ENCODE results near the gene SON.
"Not testable (repeated sequence)": the region's sequence is repeated elsewhere in the genome, so short reads cannot be mapped to it uniquely, and the experiment has no call there.

Gene SON

DNA sequence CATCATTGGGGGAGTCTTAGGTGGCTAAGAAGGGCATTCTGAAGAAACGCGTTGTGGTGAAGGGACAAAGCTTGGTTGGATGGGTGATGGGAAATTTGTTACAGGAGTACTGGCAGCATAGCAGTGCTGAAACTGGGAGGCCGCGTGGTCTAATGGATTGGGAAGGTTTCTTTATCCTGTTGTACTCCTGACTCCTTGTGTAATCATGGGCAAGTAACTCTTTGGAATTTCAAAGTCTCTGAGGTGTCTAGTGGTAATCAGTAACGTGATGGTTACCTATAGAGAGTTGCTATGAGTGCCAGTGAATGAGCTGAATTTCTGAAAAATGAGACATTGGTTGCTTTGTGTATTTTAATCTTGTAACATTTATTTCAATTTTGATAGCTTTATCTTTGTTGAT is 27.2 kb downstream of the SON start:
- DNase-seq (ENCODE audit: low read depth), result no peak
- TF ChIP-seq, protein P1, sequence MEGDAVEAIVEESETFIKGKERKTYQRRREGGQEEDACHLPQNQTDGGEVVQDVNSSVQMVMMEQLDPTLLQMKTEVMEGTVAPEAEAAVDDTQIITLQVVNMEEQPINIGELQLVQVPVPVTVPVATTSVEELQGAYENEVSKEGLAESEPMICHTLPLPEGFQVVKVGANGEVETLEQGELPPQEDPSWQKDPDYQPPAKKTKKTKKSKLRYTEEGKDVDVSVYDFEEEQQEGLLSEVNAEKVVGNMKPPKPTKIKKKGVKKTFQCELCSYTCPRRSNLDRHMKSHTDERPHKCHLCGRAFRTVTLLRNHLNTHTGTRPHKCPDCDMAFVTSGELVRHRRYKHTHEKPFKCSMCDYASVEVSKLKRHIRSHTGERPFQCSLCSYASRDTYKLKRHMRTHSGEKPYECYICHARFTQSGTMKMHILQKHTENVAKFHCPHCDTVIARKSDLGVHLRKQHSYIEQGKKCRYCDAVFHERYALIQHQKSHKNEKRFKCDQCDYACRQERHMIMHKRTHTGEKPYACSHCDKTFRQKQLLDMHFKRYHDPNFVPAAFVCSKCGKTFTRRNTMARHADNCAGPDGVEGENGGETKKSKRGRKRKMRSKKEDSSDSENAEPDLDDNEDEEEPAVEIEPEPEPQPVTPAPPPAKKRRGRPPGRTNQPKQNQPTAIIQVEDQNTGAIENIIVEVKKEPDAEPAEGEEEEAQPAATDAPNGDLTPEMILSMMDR (IDR thresholded peaks at IDR 0.05; ENCODE audit: control insufficient read depth, extremely low read depth, insufficient read depth), result no peak
- H3K4me3 ChIP-seq (ENCODE audit: low read depth, low read length), result no peak overlapping the region

- DNase-seq (ENCODE audit: low read depth), result no peak
- TF ChIP-seq, protein P1 (IDR thresholded peaks at IDR 0.05; ENCODE audit: control insufficient read depth, extremely low read depth, insufficient read depth), result no peak
- no peak overlapping the region for H3K4me3 ChIP-seq (ENCODE audit: low read depth, low read length)
Measured at GRCh38 chr21:33572350-33572749, 29.5 kb downstream of the SON start.

- not testable (repeated sequence) for H3K4me3 ChIP-seq (ENCODE audit: low read depth, low read length)
- peak; percentile 61 for DNase-seq (ENCODE audit: low read depth)
Measured at GRCh38 chr21:33576741-33577141, 33.9 kb downstream of the SON start.

DNA sequence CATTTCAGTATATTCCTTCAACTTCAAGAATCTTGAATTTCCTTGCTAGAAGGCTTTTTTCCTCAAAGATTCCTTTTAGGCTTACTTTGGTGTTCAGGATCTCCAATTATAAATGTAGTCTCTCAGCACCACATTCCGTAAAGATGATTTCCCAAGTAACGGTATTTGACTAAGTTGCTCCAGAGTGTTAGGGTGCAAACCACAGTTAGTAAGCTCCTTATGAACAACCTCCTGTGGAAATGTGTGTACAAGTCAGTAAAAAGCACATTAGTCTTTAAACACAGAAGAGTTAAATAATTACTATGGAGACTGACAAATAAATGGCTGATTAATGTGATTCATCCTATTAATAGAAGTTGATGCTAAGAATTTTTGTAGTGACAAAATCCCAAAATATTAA is 35.4 kb downstream of the SON start:
- DNase-seq (ENCODE audit: low read depth), result no peak
- no peak overlapping the region for H3K4me3 ChIP-seq (ENCODE audit: low read depth, low read length)
- TF ChIP-seq, protein P1 (IDR thresholded peaks at IDR 0.05; ENCODE audit: control insufficient read depth, extremely low read depth, insufficient read depth), result no peak

DNA sequence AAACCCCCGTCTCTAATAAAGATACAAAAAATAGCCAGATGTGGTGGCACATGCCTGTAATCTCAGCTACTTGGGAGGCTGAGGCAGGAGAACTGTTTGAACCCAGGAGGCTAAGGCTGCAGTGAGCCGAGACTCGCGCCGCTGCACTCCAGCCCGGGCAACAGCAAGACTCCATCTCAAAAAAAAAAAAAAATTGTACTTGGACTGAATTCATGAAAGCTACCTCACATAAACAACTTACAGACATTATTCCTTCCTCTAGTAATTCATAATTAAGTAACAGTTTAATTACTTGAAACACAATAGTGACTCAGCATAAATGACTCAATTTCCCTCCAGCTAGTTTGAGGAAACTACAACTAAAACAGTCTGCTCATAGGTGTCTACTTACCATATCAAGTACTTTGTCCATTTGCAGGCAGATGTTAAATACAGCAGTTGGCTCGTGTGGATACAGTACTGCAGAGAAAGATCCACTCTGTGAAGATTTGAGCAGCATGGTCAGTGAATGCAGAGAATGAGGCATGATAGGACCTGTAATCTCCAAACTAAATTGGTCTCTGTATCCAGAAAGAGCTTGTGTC is 36.2 kb downstream of the SON start:
- no peak overlapping the region for H3K4me3 ChIP-seq (ENCODE audit: low read depth, low read length)
- DNase-seq (ENCODE audit: low read depth), result no peak
- TF ChIP-seq, protein P1 (IDR thresholded peaks at IDR 0.05; ENCODE audit: control insufficient read depth, extremely low read depth, insufficient read depth), result no peak

DNA sequence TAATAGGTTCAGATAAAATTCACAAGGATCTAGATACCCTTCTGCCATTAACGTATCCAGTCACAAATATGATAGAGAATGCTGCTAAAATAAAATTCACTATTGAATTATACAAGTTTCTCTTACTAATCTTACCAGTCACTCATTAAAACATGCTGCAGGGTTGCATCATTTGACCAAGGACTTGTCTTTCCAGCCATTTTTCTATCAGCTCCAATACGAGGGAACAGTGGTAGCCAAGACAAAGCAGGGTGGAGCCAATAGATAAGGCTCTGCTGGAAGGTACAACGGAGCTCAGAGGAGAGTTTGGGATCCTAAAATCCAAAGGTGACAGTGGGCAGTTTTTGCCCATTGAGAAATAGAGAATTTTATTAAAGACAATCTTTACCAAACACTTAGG is 41.6 kb downstream of the SON start:
- TF ChIP-seq, protein P1 (IDR thresholded peaks at IDR 0.05; ENCODE audit: control insufficient read depth, extremely low read depth, insufficient read depth), result no peak
- no peak overlapping the region for H3K4me3 ChIP-seq (ENCODE audit: low read depth, low read length)

DNA sequence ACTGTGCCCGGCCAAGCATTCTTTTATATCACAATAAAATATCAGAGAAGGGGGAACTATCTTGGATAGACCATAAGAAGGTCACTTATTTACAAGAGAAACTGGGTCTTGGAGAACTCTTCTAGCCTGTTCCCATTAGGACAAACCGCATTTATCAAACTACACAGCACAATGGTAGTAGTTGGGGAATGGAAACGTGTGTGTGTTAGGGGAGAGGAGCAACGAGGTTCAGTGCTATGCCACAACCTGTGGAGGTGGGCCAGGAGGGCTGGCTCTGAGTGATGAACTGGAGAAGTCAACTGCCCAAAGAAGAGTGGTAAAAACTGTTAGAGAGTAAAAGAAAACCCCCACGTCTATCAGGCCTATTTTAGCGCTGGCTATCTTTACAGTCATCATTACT is 44.1 kb downstream of the SON start:
- TF ChIP-seq, protein P1 (IDR thresholded peaks at IDR 0.05; ENCODE audit: control insufficient read depth, extremely low read depth, insufficient read depth), result no peak
- DNase-seq (ENCODE audit: low read depth), result no peak
- no peak overlapping the region for H3K4me3 ChIP-seq (ENCODE audit: low read depth, low read length)

More for the DNA sequence above, 41.6 kb downstream of the SON start:
- no peak for DNase-seq (ENCODE audit: low read depth)
